Lower leg skin (tissue), 3 donors: ENCODE results near the gene PLEKHA8.

Source experiments
- CTCF ChIP-seq, 3 donors: fragments of 450-650 bp; IDR thresholded peaks; one replicate each; pipeline ENCODE4 v1.5.1; 2016; ENCODE audit warnings: antibody characterized with exemption in 3 of 3, mild to moderate bottlenecking in 3 of 3, moderate library complexity in 2 of 3
- POLR2A ChIP-seq, 2 donors: fragments of 450-650 bp; IDR thresholded peaks; one replicate each; pipeline ENCODE4 v1.6.1; 2016 to 2017; ENCODE audit warnings: antibody characterized with exemption in 2 of 2, mild to moderate bottlenecking in 1 of 2, moderate library complexity in 1 of 2

- no peak for TF ChIP-seq CTCF (IDR thresholded peaks at IDR 0.05)
- no peak for TF ChIP-seq POLR2A (IDR thresholded peaks at IDR 0.05)
Measured at GRCh38 chr7:30057741-30058140, 29.5 kb downstream of the PLEKHA8 start.
